H9 (cell line): ENCODE results near the gene WNT9A. TPM values are rescaled to one million over a fixed set of nuclear protein-coding genes. Genes with fewer than 3 reads are reported as not detected.

Source experiments
- DNase-seq: peaks from one replicate; pipeline ENCODE4 v3.0.0-alpha.2; 2017
- H2AFZ ChIP-seq: one replicate; pipeline ENCODE4 v1.6.1; 2013; ENCODE audit warnings: mild to moderate bottlenecking, low read length, control low read depth, moderate library complexity
- H2AK5ac ChIP-seq: 2 replicates; pipeline ENCODE4 v1.6.1; 2013; ENCODE audit warnings: low read length, control low read depth, mixed read lengths; ENCODE audit not compliant: insufficient read length
- H2BK120ac ChIP-seq: one replicate; pipeline ENCODE4 v1.6.1; 2013; ENCODE audit warnings: low read depth, mild to moderate bottlenecking, low read length, control low read depth, inconsistent platforms; ENCODE audit not compliant: poor library complexity, severe bottlenecking
- H2BK12ac ChIP-seq: 2 replicates; pipeline ENCODE4 v1.6.1; 2013; ENCODE audit warnings: low read length, control low read depth, mixed read lengths, low read depth; ENCODE audit not compliant: insufficient read length
- H2BK15ac ChIP-seq: 2 replicates; pipeline ENCODE4 v1.6.1; 2013; ENCODE audit warnings: low read depth, low read length, control low read depth
- H2BK20ac ChIP-seq: one replicate; pipeline ENCODE4 v1.6.1; 2013; ENCODE audit warnings: low read depth, mild to moderate bottlenecking, low read length, control low read depth, inconsistent platforms; ENCODE audit not compliant: poor library complexity, severe bottlenecking
- H2BK5ac ChIP-seq: 2 replicates; pipeline ENCODE4 v1.6.1; 2013; ENCODE audit warnings: low read length, control low read depth, mixed read lengths; ENCODE audit not compliant: insufficient read length
- H3K14ac ChIP-seq: 2 replicates; pipeline ENCODE4 v1.6.1; 2013; ENCODE audit warnings: low read length, control low read depth; ENCODE audit not compliant: insufficient read depth
- H3K18ac ChIP-seq: 2 replicates; pipeline ENCODE4 v1.6.1; 2013; ENCODE audit warnings: low read depth, mild to moderate bottlenecking, mixed read lengths, low read length, control low read depth; ENCODE audit not compliant: insufficient read length
- H3K23ac ChIP-seq: 2 replicates; pipeline ENCODE4 v1.6.1; 2013; ENCODE audit warnings: low read length, control low read depth, mixed read lengths, low read depth; ENCODE audit not compliant: insufficient read length
- H3K23me2 ChIP-seq: 2 replicates; pipeline ENCODE4 v1.6.1; 2013; ENCODE audit warnings: low read depth, mild to moderate bottlenecking, mixed read lengths, low read length, control low read depth; ENCODE audit not compliant: insufficient read length, poor library complexity, severe bottlenecking
- H3K27ac ChIP-seq: 2 replicates; pipeline ENCODE4 v1.5.1; 2013; ENCODE audit warnings: low read length, control low read depth, mixed read lengths, low read depth; ENCODE audit not compliant: insufficient read length
- H3K27me3 ChIP-seq: 2 replicates; pipeline ENCODE4 v1.6.1; 2013; ENCODE audit warnings: low read length, control low read depth, inconsistent platforms; ENCODE audit not compliant: insufficient read depth
- H3K4ac ChIP-seq: 2 replicates; pipeline ENCODE4 v1.6.1; 2013; ENCODE audit warnings: low read depth, mild to moderate bottlenecking, control low read depth, inconsistent platforms, low read length, moderate library complexity
- H3K4me1 ChIP-seq: 2 replicates; pipeline ENCODE4 v1.6.1; 2013; ENCODE audit warnings: low read length, control low read depth, inconsistent platforms; ENCODE audit not compliant: insufficient read depth
- H3K4me2 ChIP-seq: 2 replicates; pipeline ENCODE4 v1.6.1; 2013; ENCODE audit warnings: low read length, control low read depth, mixed read lengths; ENCODE audit not compliant: insufficient read length, insufficient read depth
- H3K56ac ChIP-seq: 2 replicates; pipeline ENCODE4 v1.6.1; 2013; ENCODE audit warnings: low read depth, mild to moderate bottlenecking, mixed read lengths, low read length, control low read depth; ENCODE audit not compliant: insufficient read length
- H3K79me1 ChIP-seq: 2 replicates; pipeline ENCODE4 v1.6.1; 2013; ENCODE audit warnings: low read depth, mild to moderate bottlenecking, moderate library complexity, low read length, control low read depth, inconsistent platforms; ENCODE audit not compliant: insufficient read depth, poor library complexity, severe bottlenecking
- H3K79me2 ChIP-seq: 2 replicates; pipeline ENCODE4 v1.6.1; 2013; ENCODE audit warnings: low read length, control low read depth, inconsistent platforms; ENCODE audit not compliant: insufficient read depth
- H3K9ac ChIP-seq: 2 replicates; pipeline ENCODE4 v1.6.1; 2013; ENCODE audit warnings: low read length, control low read depth, mixed read lengths; ENCODE audit not compliant: insufficient read length; ENCODE audit errors: extremely low read depth
- H3K9me3 ChIP-seq: one replicate; pipeline ENCODE4 v1.6.1; 2013; ENCODE audit warnings: low read depth, low read length, inconsistent platforms; ENCODE audit not compliant: control insufficient read depth
- H3T11ph ChIP-seq: one replicate; pipeline ENCODE4 v1.6.1; 2013; ENCODE audit warnings: mild to moderate bottlenecking, low read length, control low read depth, inconsistent platforms
- H4K20me1 ChIP-seq: one replicate; pipeline ENCODE4 v1.6.1; 2013; ENCODE audit not compliant: control insufficient read depth, insufficient read length, insufficient read depth
- H4K5ac ChIP-seq: 2 replicates; pipeline ENCODE4 v1.6.1; 2013; ENCODE audit warnings: low read depth, mild to moderate bottlenecking, mixed read lengths, low read length, control low read depth; ENCODE audit not compliant: insufficient read length
- H4K8ac ChIP-seq: replicated peaks from 2 replicates; pipeline ENCODE4 v1.6.1; 2013; ENCODE audit warnings: low read length, control low read depth, mixed read lengths, low read depth; ENCODE audit not compliant: insufficient read length
- H4K91ac ChIP-seq: 2 replicates; pipeline ENCODE4 v1.6.1; 2013; ENCODE audit warnings: low read depth, mild to moderate bottlenecking, moderate library complexity, mixed read lengths, low read length, control low read depth; ENCODE audit not compliant: insufficient read length
- H3K27ac Mint-ChIP-seq, 3 experiments: 2 replicates in 2 of 3; 3 replicates in 1 of 3; pipeline ENCODE4 v1.8.0; 2020 to 2021; ENCODE audit warnings: mixed read lengths in 3 of 3, mild to moderate bottlenecking in 1 of 3, moderate library complexity in 1 of 3
- H3K27me3 Mint-ChIP-seq: 2 replicates; pipeline ENCODE4 v1.8.0; 2021; ENCODE audit warnings: low read depth, mild to moderate bottlenecking, moderate library complexity, mixed read lengths
- H3K36me3 Mint-ChIP-seq, 3 experiments: 2 replicates in 2 of 3; 3 replicates in 1 of 3; pipeline ENCODE4 v1.8.0; 2020 to 2021; ENCODE audit warnings: low read depth in 3 of 3, mixed read lengths in 3 of 3; ENCODE audit not compliant: insufficient read depth in 1 of 3
- H3K4me1 Mint-ChIP-seq, 2 experiments: 2 replicates each; pipeline ENCODE4 v1.8.0; 2020; ENCODE audit warnings: mixed read lengths in 2 of 2
- H3K4me3 Mint-ChIP-seq, 2 experiments: 2 replicates in 1 of 2; 3 replicates in 1 of 2; pipeline ENCODE4 v1.8.0; 2020 to 2021; ENCODE audit warnings: mild to moderate bottlenecking in 2 of 2, mixed read lengths in 2 of 2, moderate library complexity in 1 of 2
- H3K9me3 Mint-ChIP-seq, 2 experiments: 2 replicates in 1 of 2; 3 replicates in 1 of 2; pipeline ENCODE4 v1.8.0; 2020; ENCODE audit warnings: mild to moderate bottlenecking in 2 of 2, mixed read lengths in 2 of 2, moderate library complexity in 1 of 2
- WGBS: extraction: QIAGEN DNeasy Blood & Tissue Kit; methylation state at CpG from one replicate; pipeline ENCODE4 v1.1.7; 2013; ENCODE audit warnings: missing lambda C conversion rate, low lambda C conversion rate, mixed read lengths; ENCODE audit not compliant: insufficient read length; ENCODE audit errors: extremely low coverage; 5-methylcytosine and 5-hydroxymethylcytosine counted together
- total RNA-seq: library from RNA; stranded (reverse); gene quantifications from 2 replicates; pipeline ENCODE4 v1.2.1, GENCODE V29; 2021
- TF ChIP-seq, protein P1 (sequence below): fragments of 200-600 bp; sonication (generic); conservative IDR thresholded peaks from 3 replicates; pipeline ENCODE4 v1.8.0; 2021; ENCODE audit warnings: antibody characterized with exemption, mild to moderate bottlenecking

Gene WNT9A
- total RNA-seq, 1 experiment from 2014 or later: 0.77 TPM

DNA sequence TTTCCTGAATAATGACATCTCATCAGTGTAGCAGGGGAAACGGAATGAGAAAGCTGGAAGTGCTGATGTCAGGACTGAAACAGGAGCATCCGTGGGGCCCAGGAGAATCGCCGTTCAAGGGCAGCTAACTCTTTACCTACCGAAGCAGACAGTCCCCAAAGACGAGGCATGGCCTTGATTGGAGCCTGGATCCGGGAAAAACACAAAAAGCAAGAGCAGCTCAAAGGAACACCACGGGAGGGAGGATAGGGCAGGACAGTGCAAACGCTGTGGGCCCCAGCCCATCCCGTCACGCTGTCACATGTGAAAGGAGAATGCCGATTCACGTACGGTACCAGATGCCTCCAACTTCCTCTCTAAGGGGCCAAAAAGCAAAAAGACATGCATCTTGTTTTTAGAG lies 34.9 kb downstream of the WNT9A start:
- Histone ChIP-seq H4K5ac (no peak overlapping the region), H3K9ac (no peak overlapping the region), H2BK120ac (no peak overlapping the region), H4K91ac (no peak overlapping the region), H2AK5ac (no peak overlapping the region), H2BK12ac (no peak overlapping the region), H3K23me2 (no peaks in the 10 kb centered on the region), H3K9me3 (no peaks in the 10 kb centered on the region), H3K4me1 (peaks cover 7% of the 10 kb centered on the region), H3K18ac (no peak overlapping the region), H4K20me1 (no peaks in the 10 kb centered on the region), H3K4ac (no peak overlapping the region), H3K27ac (no peak overlapping the region), H2AFZ (no peak overlapping the region), H3K56ac (no peak overlapping the region), H2BK15ac (no peak overlapping the region), H3K79me1 (no peaks in the 10 kb centered on the region), H3K14ac (no peak overlapping the region), H3K4me2 (no peak overlapping the region), H3K27me3 (no peaks in the 10 kb centered on the region), H3K23ac (no peak overlapping the region), H2BK5ac (no peak overlapping the region), H4K8ac (no peak overlapping the region), H3T11ph (no peak overlapping the region), H2BK20ac (no peak overlapping the region), H3K79me2 (no peaks in the 10 kb centered on the region)
- TF ChIP-seq, protein P1, sequence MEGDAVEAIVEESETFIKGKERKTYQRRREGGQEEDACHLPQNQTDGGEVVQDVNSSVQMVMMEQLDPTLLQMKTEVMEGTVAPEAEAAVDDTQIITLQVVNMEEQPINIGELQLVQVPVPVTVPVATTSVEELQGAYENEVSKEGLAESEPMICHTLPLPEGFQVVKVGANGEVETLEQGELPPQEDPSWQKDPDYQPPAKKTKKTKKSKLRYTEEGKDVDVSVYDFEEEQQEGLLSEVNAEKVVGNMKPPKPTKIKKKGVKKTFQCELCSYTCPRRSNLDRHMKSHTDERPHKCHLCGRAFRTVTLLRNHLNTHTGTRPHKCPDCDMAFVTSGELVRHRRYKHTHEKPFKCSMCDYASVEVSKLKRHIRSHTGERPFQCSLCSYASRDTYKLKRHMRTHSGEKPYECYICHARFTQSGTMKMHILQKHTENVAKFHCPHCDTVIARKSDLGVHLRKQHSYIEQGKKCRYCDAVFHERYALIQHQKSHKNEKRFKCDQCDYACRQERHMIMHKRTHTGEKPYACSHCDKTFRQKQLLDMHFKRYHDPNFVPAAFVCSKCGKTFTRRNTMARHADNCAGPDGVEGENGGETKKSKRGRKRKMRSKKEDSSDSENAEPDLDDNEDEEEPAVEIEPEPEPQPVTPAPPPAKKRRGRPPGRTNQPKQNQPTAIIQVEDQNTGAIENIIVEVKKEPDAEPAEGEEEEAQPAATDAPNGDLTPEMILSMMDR: no peak
- no CpG with 5 or more reads among the region's 14 CpGs for WGBS
- H3K36me3 Mint-ChIP-seq: no peaks in the 10 kb centered on the region
- no peaks in the 10 kb centered on the region for H3K9me3 Mint-ChIP-seq
- DNase-seq: no peak
- H3K27me3 Mint-ChIP-seq: no peaks in the 10 kb centered on the region; the same call in 1 of the 2 replicates
- H3K27ac Mint-ChIP-seq: no peak overlapping the region
- peaks cover 35 to 54% of the 10 kb centered on the region in 2 experiments for H3K4me1 Mint-ChIP-seq
- no peak overlapping the region for H3K4me3 Mint-ChIP-seq
